Activated CD8-positive, alpha-beta memory T cell treated with anti-CD3 and anti-CD28 coated beads for 1 hour (primary cell): Measurements from ENCODE around the gene NXPH4.

ENCODE experiments used
- DNase-seq, 2 donors: peaks; one replicate each; pipeline ENCODE4 v3.0.0-alpha.2; 2020; ENCODE audit warnings: low read depth in 1 of 2; ENCODE audit errors: extremely low read depth in 1 of 2

The NXPH4 gene

DNA sequence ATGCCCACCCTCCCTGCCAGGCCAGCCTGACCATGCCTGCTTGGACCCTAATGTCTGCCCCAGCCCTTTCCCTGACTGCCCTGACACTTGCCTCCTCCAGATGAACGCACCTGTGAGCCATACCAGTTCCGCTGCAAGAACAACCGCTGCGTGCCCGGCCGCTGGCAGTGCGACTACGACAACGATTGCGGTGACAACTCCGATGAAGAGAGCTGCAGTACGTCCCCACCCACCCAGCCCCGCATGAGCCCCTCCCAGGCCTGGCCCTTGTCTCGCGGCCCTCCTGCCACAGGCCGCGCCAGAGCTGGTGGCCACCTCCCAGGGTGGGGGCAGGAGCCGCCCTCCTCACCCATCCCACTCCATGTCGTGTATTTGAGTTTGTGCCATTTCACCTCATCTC is 14.3 kb upstream of the NXPH4 start:
- DNase-seq, result no peak

DNA sequence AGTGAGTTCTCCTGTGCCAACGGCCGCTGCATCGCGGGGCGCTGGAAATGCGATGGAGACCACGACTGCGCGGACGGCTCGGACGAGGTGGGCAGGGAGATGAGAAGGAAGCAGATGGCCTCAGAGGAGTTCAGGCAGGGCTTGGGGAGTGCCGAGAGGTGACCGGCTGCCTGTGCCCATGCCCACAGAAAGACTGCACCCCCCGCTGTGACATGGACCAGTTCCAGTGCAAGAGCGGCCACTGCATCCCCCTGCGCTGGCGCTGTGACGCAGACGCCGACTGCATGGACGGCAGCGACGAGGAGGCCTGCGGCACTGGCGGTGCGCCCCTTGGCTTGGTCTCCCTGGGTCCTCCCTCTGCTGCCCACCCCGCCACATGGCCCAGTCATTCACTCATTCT is 13.4 kb upstream of the NXPH4 start:
- DNase-seq, result no peak

DNA sequence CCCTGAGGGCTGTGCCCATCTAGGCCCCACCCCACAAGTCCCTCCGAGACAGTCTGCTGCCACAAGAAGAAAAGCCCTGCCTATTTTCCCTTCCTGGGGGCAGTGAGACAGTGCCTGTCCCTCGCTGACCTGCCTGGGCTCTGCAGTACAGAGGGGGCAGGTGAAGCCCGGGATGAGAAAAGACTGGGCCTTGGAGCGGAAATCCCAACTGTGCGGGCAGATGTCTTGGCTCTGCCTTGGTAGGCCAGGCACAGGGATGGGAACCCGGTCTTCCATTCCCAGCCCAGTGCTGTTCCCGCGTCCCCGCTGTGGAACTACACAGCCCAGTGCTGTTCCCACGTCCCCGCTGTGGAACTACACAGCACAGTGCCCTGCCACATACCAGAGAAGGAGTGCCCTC is 12.8 kb upstream of the NXPH4 start:
- DNase-seq, result no peak

DNA sequence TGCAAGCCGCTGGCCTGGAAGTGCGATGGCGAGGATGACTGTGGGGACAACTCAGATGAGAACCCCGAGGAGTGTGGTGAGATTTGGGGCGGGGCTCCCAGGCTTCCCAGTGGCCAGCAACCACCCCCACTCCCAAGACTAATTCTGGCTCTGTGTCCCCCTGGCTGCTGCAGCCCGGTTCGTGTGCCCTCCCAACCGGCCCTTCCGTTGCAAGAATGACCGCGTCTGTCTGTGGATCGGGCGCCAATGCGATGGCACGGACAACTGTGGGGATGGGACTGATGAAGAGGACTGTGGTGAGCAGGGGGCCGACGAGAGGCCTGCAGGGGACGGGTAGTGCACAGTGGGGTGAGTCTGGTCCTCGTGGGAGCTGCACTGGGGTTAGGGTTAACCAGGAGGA is 12.1 kb upstream of the NXPH4 start:
- no peak for DNase-seq

DNA sequence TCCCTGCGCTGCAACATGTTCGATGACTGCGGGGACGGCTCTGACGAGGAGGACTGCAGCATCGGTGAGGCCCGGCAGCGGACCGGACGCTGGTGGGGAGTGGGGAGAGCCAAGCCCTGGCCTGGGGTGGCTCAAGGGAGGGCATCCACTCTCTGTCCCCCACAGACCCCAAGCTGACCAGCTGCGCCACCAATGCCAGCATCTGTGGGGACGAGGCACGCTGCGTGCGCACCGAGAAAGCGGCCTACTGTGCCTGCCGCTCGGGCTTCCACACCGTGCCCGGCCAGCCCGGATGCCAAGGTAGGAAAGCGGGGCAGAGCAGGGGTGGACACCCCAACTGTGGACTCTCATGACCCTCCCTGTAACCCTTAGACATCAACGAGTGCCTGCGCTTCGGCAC is 11.4 kb upstream of the NXPH4 start:
- no peak for DNase-seq

DNA sequence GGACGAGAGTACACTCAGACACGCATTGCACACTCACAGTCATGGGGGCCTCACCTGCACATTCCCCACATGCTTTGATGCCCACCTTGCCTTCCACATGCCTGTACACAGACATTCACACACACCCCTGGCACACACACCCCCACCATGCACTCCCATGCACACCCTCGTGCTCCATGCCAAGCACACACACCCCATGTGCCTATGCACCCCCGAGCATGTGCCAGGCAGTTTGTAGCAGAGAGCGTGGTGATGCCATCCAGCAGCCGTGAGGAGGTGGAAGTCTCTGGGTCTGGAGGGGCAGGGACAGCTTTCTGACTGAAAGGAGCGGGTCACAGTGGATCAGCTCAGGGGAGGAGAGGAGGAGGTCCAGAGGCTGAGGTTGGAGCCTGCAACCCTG is 10.7 kb upstream of the NXPH4 start:
- no peak for DNase-seq

DNA sequence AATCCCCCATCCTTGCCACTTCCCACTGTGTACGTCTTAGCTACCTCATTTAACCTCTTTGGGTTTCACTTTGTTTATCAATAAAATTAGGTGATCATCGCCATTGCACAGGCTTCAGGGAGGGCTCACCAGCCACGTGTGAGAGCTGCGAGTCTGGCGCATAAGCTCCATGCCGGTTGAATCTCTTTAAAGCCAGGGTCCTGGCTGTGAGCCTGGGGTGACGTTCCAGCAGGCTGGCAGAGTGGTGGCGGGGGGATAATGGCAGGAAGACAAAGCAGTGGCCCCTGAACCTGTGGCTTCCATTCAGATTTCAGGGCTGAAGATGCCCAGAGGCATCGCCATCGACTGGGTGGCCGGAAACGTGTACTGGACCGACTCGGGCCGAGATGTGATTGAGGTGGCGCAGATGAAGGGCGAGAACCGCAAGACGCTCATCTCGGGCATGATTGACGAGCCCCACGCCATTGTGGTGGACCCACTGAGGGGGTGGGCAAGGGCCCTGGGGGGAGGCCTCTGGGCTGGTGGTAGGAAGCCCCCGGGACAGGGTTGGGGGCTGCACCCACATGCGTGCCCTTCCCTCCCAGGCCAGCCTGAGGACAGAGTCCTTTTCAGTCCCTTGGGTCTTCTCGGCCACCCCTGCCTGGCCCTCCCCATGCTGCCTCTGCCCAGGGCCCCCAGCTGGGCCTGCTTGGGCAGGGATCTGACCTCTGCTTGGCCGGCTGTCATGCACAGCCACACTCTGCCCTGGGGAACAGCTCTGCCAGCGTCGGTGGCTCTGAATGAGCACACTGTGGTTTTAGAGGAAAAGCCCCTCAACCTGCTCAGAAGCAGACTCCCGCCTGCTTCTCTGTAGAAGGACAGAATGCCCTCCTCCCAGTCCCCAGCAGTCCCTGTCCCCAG is 8.6 kb upstream of the NXPH4 start:
- no peak for DNase-seq

DNA sequence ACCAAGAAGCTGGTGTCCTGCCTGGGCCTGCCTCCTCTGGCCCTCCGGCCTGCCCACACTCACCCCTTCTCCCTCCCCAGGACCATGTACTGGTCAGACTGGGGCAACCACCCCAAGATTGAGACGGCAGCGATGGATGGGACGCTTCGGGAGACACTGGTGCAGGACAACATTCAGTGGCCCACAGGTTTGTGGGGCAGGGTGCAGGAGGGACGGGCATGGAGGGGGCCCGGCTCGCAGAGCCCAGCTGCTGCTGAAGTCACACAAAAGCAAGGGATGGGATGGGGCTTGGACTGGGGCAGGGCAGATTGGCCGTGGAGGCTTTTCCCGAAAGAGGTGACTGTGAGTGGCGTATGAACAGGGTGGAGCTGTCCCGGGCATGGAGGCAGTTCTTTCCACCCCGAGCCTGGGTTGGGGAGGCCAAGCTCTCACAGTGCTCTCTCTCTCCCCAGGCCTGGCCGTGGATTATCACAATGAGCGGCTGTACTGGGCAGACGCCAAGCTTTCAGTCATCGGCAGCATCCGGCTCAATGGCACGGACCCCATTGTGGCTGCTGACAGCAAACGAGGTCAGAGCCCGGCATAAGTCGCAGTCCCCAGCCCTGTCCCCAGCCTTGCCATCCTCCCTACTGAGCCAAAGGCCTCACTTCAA is 7.8 kb upstream of the NXPH4 start:
- no peak for DNase-seq

DNA sequence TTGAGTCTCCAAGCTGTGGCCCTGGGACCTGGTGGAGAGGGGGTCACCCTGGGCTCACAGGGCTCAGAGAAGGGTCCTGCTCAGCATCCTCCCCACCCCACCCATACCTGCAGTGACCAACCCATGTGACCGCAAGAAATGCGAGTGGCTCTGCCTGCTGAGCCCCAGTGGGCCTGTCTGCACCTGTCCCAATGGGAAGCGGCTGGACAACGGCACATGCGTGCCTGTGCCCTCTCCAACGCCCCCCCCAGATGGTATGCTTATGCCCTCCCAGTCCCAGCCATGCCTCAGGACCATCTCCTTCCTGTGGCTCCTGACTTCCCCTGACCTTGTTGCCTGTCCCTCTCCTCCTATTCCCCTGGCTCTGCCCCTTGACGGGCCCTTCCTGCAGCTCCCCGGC is 6.7 kb upstream of the NXPH4 start:
- DNase-seq, result no peak

DNA sequence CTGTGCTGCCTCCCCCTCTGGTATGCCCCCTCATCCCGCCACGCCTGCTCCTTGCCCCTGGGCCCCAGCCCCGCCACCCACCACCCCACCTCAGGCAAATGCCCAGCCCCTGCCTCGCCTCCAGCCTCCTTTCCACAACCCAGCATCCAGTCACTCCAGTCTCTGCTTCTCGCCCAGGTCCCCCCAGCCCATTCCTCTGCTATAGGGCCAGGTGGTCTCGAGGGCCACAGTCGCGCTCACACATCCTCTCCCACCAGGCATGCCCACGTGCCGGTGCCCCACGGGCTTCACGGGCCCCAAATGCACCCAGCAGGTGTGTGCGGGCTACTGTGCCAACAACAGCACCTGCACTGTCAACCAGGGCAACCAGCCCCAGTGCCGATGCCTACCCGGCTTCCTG is 6.1 kb upstream of the NXPH4 start:
- no peak for DNase-seq

DNA sequence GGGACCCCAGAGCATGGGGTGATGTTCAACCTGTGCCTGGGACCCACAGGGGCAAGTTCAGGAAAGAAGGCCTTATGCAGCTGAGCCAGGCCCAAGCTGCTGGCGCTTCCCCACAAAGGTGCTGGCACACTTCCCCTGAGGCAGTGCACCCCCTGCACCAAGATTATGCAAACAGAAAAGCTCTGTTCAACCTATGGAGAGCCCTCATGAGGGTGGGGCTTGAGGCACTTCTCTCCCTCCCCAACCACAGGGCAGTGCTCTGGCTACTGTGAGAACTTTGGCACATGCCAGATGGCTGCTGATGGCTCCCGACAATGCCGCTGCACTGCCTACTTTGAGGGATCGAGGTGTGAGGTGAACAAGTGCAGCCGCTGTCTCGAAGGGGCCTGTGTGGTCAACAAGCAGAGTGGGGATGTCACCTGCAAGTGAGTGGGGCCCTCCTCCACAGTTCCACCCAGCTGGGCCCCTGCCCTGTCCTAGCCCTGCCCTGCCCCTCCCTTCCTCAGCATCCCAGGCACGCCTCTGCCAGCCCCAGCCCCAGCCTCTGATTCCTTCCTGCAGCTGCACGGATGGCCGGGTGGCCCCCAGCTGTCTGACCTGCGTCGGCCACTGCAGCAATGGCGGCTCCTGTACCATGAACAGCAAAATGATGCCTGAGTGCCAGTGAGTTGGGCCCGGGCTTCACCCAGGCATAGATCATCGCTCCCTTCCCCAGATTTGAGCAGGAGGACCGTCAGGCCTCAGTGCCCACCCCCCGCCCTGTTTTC is 5.5 kb upstream of the NXPH4 start:
- DNase-seq, result no peak

DNA sequence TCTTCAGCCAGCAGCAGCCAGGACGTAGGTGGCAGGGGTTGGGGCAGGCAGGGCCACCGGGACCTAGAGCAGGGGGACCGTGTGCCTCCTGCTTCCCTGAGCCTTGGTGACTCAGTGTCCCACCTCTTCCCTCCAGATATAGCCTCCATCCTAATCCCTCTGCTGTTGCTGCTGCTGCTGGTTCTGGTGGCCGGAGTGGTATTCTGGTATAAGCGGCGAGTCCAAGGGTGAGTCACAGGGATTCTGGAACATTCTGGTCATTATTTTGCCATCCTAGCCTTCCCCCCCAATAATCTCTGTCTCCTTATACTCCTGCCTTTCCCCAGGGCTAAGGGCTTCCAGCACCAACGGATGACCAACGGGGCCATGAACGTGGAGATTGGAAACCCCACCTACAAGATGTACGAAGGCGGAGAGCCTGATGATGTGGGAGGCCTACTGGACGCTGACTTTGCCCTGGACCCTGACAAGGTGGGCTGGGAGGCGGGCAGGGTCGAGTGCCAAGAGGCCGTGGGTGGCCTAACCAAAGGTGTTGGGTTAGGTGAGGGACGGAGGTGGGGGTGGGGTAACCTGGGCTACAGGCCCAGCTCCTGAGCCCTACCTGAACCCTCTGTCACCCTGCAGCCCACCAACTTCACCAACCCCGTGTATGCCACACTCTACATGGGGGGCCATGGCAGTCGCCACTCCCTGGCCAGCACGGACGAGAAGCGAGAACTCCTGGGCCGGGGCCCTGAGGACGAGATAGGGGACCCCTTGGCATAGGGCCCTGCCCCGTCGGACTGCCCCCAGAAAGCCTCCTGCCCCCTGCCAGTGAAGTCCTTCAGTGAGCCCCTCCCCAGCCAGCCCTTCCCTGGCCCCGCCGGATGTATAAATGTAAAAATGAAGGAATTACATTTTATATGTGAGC is 4.5 kb upstream of the NXPH4 start:
- no peak for DNase-seq

DNA sequence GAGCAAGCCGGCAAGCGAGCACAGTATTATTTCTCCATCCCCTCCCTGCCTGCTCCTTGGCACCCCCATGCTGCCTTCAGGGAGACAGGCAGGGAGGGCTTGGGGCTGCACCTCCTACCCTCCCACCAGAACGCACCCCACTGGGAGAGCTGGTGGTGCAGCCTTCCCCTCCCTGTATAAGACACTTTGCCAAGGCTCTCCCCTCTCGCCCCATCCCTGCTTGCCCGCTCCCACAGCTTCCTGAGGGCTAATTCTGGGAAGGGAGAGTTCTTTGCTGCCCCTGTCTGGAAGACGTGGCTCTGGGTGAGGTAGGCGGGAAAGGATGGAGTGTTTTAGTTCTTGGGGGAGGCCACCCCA is 3.9 kb upstream of the NXPH4 start:
- DNase-seq, result no peak

DNA sequence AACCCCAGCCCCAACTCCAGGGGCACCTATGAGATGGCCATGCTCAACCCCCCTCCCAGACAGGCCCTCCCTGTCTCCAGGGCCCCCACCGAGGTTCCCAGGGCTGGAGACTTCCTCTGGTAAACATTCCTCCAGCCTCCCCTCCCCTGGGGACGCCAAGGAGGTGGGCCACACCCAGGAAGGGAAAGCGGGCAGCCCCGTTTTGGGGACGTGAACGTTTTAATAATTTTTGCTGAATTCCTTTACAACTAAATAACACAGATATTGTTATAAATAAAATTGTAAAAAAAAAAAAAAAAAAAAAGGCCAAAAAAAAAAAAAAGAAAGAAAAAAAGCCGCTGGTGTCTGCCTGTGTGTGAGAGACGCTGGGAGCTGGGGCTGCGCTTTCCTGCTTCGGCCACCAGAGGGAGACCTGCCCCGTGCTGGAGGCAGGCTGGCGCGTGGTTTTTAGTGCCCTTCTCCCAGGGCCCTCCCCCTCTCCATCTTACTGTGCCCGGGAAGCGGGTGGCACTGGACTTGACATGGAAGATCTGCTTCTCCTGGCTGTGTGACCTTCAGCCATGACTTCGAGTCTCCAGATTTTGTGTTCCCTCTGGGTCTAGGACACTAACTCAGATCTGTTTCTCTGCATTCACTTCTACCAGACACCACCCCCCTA is 3.4 kb upstream of the NXPH4 start:
- peak; percentile 65 to 71 for DNase-seq

DNA sequence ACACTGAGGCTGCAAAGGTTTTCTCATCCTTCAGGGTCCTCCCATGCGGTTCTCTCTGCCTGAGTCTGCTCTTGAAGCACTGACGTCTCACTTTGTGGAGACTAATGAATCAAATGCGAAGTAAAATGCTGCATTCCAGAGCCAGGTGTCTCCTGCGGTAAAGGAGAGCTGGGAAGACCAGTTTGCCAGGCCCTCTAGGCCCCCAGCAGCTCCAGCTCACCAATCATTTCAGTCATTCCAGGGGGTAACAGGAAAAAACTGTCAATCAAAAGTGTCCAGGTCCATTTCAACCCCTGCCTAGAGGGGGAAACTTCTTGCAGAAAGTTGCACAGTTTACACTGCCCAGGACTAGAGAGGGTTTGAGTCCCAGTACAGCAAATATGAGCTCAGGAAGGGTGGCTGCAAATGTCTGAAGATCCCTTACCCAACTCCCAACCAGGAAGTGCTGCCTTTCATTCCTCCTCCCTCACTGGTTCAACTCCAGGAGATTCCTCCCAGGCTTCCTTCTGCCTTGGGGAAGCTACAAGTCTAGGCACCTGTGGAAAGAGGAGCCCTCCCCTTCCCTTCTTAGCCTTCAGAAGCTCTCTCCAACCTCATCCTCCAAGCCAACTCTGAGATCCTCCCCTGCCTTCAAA is 2.7 kb upstream of the NXPH4 start:
- no peak for DNase-seq

DNA sequence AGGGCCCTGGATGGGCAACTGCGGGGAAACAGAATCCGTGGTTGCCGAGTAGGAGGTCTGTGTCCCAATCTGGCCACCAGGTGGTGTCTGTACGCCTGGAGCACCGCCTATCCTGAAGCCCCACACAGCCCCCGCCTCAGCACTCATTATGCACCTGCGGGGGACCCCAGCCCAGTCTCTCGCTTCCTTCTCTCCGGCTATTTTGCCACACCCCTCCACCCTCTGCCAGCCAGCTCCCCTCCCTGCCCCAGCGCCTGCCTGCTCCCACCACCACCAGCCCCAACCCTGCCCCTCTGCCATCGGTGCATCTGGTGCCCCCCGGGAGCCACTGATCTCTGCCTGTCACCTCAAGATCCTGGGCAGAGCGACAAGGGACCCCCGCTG is 2.2 kb upstream of the NXPH4 start:
- peak in 1 of 2 donors; percentile 47 for DNase-seq

DNA sequence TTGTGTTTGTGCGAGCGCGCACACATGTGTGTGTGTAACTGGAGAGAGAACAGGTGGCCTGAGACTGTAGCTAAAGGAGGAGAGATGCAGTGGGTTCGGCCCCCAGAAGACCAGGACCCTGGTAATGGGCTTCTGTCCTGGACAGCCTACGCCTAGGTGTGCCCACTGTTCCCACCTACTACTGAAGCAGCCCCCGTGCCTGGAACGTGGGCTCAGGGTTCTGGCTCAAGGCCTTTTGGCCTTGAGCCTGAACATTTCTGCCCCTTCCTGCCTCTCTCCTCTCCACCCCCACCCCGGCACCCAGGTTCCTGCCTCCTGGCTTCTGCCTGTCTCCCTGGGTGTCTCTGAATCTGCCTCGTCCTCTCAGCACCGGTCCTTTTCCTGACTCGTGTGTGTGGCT is 1.5 kb upstream of the NXPH4 start:
- DNase-seq, result no peak

DNA sequence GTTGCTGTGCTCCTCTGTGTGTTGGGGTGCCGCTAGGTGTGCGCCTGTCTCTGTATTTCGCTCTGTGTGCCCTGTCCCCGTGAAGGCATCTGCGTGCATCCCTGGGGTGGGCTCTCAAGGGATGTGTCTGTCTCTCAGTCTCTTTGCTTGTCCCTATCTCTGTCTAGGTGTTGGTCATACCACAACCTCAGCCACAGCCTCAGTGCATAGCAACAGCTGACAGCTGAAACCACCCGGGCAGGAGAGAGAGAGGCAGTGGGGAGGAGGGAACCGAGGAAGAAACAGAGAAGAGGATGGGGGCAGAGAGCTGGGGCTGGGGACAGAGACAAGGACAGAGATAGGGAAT is 953 bp upstream of the NXPH4 start:
- DNase-seq, result no peak

DNA sequence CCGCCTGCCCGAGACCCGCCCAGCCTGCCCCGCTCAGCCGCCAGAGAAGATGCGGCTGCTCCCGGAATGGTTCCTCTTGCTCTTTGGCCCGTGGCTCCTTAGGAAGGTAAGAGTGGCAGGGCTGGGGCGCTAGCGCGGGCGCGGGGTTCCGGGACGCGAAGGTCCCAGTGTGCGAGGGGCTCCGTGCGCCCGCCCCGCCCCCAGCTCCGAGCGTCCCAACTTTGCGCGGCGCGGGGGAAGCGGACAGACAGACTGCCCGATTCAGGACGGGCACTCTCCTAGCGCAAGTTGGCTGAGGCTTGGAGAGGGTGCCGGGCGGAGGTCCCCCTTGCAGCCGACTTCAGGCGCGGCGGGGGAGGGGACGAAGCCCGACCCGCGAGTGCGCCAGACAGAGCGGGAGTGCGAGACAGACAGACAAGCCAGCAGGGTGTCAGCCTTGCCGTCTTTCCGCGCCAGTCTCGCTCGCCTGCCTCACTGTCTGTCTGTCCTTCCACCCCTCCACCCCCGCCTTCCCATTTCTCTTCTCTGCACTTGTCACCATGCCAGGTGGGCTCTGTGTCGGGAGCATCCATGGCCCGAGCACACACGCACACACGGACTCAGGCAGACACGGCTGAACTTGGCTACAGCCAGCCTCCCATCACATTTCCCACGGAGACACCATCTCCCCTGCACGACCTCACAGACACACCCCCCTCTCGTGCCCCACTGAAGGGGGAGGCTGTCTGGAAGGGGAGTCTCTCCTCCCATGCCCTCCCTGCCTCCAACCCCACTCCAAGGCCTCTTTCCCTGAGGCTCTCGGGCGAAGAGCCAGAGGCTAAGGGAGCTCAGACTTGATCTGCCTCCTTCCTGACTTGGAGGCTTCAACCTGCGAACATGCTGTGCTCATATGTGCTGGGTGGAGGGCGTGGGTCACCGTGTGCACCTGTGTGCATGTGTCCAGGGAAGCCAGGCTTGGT is 606 bp downstream of the NXPH4 start:
- DNase-seq, result no peak
